GM18858 (cell line): ENCODE measurements around the gene FGFR2.
"Not testable (repeated sequence)": the region's sequence is repeated elsewhere in the genome, so short reads cannot be mapped to it uniquely, and the experiment has no call there.

Experiments used
- ATAC-seq: cut with Tn5 transposase; IDR thresholded peaks from one replicate; pipeline ENCODE4 v1.9.1; 2021; ENCODE audit not compliant: unreplicated experiment

The FGFR2 gene

DNA sequence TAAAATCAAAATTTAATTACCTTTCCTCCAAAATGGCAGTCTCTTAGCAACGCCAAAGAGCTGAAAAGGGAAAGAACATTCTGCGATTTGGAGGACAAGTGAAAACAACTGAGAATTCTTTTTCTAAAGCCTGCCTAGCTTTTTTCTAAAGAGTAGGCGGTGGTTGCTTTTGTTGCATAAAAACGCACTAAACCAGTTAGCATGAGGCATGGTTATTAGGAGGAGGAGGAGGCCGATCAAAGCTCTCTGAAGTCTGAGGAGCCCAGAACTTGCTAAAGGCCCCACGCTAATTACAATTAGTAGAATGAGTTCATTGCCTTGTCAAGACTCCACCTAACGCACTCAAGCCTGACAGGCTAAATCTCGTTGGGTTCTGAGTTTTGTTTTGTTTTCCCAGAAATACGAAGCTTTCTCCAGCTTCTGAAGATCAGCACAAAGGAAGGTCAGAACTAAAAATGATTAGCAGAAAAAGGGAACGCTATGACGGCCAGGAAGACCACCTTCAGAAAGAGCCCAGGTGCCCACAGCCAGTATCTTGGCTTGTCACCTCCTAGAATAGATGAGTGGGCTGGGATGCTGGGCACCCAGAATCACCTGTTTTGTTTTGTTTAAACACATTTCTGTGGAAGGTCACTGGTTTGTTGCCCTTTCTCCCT, 72.0 kb downstream of the FGFR2 start:
- ATAC-seq: no peak

DNA sequence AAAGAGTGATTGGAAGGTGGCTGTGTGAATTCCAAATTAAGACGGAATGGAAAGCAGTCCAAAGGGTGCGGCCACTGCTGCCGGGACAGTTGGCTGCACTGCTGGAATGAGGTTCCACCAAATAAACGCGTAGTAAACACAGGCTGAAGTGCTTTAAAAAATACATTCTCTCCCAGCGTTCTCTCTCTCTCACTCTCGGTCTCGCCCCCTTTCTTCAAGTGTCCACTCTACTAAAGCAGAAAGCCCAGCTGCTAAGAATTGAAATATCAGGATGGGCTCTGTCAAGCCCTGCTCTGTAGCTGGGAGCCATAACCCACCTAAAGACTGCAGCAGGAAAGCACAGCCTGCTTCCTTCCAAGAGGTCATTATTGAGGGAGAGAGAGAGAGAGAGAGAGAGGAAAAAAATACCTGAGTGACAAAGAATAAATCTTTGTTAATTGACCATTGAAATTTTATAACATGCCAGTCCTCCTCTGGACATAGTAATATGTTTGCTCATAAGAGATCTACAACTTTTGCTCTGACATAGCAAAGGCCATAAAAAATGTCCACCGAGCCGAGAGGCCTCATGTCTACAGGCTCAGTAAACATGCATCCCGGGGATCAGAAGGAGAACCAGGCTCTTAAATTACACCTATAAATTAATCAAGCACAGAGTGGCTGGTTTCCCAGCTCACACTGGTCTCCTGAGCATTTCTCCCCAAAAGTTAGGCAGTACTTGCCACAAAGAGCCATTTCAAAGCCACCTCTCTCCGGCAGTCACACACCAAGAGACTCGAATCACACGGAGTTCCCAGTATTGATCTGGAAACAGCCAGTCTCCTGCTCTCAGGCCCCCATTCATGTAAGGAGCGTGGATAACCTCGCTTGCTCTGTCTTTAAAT, 72.8 kb downstream of the FGFR2 start:
- ATAC-seq: no peak

DNA sequence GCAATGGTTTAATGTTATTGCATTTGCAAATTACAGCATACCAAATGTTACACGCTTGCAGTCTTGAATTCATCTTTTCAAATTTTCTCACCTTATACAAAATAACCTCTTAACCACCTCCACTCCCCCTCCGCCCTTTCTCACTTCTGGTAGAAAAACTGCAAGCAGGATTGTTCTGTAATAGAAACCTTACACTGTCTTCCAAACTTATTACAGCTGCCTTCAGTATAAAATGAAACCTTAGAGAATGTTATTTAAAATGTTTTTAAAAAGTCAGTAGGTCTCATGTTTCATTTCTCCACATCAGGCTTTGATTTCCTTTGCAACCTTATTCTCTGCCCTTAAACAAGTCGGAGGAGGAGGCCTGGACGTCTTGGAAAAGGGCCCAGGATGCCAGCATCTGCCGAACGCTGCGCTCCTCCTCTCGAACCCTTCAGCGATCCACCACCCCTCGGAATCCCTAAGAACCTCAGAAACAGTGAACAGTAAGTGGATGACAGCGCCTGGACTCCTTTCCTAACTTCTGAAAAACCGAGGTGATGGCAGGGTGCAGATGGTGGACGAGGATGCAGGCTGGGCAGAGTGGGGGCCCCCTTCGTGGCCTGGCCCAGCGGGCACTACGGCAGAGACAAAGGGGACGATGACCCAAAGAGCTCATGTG, 74.0 kb downstream of the FGFR2 start:
- ATAC-seq: no peak

DNA sequence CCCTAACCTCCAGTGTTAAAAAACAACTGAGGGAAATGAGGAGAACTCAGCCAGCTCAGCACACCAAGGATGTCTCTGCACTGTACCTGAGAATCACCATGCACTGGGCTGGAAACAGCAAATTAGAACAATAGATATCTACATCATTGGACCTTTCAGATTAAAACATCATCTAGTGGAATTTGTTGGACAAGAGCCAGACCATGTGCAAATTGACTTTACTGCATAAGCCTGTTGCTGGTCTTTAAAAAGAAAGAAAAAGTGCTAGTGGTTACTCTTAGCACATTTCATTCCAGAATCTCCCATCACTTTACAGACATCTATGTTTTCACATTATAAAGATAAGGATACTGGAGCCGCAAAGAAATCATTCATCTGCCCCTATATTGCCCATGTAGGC, 75.4 kb downstream of the FGFR2 start:
- no peak for ATAC-seq

DNA sequence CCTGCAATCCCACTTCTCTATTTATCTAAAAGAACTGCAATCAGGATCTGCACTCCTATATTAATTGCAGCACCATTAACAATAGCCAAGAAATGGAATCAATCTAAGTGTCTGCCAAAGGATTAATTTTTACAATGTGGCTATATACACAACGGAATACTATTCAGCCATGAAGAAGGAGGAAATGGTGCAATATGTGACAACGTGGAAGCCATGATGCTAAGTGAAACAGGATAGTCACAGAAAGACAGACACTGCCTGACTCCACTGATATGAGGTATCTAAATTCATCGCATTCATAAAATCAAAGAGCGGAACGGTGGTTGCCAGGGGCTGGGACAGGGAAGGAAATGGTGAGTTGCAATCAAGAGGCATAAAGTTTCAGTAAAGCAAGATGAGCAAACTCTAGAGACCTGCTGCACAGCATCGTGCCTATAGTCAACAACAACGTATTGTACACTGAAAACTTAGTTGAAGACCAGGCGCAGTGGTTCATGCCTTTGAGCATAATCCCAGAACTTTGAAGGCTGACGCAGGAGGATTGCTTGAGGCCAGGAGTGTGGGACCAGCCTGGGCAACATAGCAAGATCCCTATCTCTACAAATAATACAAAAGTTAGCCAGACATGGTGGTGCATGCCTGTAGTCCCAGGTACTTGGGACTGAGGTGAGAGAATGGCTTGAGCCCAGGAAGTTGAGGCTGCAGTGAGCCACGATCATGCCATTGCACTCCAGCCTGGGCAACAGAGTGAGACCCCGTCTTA, 76.3 kb downstream of the FGFR2 start:
- no peak for ATAC-seq

DNA sequence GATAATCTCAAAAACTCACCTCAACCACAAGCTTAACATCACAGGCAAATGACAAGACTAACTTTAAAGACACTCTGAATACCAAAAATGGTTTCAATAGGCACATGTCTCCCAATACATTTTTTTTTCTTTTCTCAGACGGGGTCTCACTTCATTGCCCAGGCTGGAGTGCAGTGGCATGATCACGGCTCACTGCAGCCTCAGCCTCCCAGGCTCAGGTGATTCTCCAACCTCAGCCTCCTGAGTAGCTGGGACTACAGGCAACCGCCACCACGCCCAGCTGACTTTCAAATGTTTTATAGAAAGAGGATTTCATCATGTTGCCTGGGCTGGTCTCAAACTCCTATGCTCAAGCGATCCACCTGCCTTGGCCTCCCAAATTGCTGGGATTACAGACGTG, 77.7 kb downstream of the FGFR2 start:
- ATAC-seq: not testable (repeated sequence)

DNA sequence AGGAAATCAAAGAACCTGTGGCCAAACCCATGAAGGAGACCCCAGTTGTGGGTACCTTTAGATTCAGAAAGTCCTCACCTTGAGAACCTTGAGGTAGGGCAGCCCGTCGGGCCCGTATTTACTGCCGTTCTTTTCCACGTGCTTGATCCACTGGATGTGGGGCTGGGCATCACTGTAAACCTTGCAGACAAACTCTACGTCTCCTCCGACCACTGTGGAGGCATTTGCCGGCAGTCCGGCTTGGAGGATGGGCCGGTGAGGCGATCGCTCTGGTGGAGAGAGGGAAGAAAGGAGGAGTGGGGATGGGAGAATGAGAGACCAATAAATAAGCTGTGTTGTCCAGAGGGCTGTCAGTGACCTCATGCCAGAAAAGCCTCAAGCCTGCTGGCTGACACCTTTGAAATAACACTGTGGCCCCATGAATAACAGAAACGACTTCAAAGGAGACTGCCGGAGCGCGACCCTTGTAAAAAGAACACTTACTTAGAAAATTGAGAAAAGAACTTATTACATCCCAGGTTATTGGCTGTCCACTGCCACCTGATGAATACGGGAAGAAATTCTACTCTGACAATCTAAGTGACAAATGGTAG, 78.2 kb downstream of the FGFR2 start:
- no peak for ATAC-seq

DNA sequence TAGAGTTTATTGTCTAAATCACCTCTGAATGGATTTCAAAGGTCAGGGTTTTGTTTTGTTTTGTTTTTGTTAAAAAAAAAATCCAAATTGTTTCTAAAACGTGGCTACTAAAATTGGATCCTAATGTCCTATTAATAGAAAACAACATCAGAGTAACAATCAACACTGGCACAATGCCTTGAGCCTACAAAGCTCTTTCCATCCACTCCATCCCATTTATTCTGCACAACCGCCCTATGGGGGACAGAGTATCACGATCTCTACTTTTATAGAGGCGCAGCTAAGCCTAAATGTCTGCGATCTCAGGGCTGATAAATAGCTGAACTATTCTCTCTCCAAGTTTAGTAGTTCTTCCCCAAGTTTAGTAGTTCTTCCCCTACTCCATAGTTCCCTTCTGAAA, 78.8 kb downstream of the FGFR2 start:
- ATAC-seq: no peak

DNA sequence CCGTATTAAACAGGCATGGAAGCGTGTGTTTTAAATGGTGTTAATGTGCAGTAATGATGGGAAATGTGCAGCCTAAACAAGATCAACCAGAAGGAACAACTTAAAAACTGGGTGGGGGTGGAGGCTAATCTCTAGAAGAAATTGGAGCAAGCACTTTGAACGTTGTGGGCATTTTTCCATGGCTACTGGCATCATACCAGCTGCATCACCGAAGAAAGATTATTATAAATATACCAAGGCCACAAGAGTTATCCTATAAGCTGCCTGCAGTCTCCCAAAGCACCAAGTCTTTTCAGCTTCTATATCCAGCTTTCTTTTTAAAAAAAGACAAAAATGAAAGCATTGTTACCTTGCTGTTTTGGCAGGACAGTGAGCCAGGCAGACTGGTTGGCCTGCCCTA, 79.9 kb downstream of the FGFR2 start:
- ATAC-seq: no peak

DNA sequence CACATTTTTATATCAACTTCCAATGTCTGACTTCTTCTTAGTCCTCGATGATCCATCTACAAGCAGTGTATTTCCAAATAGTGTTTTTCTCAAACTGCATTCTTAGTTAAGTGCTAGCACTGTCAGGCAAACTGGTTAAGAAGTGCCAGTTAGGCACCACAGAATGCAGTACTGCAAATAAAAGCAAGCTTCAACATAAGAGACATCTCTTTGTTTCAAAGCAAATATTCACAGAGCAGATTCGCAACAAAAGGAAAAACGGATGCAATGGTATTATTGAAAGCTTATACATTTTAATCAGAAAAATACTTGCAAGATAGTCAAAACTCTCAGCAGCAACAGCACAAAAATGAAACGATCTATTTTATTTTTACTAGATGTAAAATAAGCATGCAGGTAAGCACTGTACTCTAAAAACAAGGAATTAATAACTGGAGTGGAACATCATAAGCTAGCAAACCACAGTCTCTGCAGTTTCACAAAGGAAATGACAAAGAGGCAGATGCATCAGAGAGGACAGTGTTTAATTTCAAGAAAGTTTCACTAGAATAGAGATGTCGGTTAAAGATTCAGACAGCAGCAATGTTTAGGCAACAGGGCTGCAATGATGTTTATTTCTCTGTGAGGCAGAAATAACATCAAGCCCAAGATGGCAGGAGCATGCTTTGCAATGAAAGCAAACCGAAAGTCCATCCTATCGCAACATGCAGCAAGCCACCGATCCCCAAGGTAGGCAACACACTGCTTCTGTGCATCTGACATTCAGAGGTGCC, 82.0 kb downstream of the FGFR2 start:
- no peak for ATAC-seq

DNA sequence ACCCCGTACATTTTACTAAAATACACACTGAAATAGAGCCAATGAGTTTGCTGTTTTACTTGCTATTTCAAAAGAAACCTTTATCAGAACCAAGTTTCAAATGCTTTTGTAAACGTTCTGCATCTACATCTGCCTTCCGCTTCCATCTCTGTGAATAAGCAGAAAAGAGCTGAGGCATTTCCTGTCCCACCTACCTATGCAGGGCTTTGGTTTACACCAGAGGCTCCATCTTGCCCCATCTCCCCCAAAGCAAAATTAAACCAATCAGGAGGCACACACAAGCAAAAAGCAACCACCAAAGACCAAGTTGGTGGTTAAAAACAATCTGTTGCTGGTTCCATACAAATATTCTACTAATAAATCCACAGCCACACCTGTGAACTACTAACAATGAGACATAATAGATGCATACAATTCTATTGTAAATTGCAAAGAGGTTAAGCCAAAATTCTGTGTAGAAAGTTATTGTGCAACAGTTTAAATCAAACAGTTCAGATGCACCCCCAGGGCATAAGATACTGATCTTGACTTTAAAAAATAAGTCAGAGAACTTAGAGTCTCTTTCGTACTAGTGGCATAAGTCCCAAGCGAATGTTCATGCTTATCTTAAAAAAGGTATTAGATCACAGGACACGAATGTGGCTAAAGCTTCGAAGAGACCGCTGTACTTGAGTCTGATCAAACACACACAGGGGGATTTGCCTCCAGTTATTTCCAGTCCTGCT, 83.9 kb downstream of the FGFR2 start:
- no peak for ATAC-seq

DNA sequence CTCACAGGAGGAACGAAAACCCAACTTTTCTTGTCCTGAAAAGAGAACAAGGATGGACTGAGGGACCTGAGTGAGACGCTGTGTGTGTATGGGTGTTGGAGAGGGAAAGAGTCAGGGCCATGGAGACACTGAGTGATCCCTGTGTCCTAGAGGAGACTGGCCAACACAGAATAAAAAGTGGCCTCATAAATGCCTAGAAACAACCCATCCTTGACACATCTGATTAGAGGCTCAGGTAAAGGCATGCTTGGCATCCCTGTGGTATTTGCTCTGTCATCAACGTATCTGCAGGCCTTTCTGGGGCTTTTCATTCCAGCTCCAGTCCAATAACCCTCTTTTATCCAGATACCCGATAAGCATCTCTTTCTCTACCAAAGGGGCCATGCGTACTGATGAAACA, 86.3 kb downstream of the FGFR2 start:
- no peak for ATAC-seq

DNA sequence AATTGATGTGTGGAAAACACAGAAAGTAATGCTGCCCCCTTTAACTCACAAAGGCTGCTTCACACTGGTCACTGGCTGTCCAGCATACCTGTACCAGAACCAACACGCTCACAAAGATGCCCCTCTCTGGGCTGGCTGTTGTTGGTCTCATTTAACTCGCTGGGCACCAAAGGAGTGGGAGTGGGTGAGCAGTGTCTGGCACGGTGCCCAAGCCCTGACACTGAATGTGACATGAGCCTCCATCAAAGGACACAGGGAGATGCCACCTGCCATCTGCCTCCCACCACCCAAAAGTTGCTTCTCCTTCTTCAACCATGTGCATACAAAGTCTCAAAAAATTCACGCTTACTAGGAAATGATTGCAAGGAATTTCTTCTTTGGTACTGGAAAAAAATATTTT, 86.8 kb downstream of the FGFR2 start:
- no peak for ATAC-seq

DNA sequence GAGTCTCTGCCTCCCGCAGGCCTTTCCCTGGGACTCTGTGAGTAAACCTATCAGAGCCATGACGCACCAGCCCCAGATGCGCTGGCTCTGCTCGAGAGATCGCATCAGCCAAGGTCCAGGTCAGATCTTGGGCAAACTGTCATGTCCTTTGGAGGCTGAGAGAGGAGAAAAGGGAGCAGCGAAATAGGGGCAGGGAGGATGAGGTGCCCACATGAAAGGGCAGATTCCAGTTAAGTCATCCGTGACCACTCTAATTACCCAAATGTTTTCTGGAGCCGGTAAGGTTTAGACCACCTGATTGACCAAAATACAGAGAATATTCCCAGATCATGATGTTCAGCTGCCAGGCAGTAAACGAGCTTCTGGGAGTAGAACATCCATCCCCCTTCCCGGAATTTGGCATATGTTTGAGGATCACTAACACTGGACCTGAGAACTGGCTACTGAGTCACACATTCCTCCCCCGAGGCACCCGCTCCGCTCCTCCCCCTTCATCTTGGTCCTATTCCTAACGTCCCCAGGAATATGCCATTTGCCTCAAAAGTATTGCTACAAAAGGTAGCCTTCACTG, 88.0 kb downstream of the FGFR2 start:
- no peak for ATAC-seq

DNA sequence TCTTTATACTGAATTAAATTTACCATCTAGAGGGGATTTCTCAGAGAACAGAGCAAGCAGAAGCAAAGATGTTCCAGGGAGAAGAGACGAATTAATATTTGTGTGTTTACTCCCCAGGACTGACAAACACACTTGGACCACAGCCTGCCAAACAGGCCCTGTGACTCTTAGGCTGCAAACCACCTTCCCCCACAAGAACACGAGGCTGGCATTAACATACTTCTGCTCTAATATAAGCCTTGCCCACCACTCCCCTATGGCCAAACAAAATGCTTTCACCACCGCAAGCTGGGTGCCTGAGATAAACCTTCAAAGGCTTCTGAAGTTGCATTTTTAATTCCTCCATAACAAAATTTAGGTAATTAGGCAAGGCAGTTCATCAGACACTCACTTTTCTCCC, 88.4 kb downstream of the FGFR2 start:
- no peak for ATAC-seq

DNA sequence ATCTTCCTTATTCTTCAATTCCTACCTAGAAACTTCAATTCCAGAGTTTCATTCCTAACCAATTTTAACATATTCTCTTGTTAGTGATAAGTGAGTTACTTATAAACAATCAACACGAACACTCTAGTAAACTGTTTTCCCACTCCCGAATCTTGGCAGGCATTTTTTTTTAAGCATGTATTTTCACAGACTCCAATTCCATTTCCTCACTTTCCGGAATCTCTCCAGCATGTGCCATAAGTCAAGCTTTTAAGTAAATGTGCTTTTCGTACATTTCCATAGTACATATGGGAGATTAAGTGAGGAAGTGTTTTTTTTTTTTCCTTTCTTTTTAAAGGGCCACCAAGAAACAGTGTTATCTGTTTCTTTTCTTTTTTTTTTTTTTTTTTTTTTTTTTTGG, 89.1 kb downstream of the FGFR2 start:
- ATAC-seq: no peak

DNA sequence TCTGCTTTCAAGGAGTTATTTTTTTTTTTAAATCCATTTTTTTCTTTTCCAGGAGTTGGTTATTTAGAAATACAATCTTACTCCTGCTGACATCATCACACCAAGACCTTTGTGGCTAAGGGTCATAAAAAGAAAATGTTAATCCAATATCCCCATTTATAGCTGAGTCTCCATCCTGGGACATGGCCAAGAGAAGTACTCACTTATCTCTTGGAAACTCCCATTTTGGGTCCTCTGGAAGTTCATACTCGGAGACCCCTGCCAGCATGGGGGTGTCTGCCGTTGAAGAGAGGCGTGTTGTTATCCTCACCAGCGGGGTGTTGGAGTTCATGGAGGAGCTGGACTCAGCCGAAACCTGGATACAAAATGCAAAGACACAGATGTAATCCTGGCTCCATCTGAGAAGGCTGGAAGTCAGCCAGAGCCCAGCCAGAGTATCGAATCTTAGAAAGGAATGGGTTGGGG, 94.6 kb downstream of the FGFR2 start:
- ATAC-seq: no peak

DNA sequence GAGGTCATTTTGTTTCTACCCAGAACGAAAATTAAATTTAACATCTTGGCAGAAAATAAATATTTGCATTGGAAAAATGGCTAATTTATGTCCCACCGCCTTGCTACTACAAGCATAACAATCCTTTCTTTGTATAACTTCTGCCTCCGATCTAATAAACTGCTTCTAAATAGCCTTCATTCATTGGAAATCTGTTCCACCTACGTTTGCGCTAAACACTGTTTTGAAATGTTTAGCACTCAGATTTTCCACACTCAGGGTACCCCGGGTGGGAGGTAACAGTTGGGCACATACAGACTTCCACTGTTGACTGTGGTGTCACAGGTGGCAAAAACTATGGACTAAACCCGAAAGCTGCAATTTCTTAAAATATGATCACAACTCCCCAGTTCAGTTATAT, 96.4 kb downstream of the FGFR2 start:
- no peak for ATAC-seq

DNA sequence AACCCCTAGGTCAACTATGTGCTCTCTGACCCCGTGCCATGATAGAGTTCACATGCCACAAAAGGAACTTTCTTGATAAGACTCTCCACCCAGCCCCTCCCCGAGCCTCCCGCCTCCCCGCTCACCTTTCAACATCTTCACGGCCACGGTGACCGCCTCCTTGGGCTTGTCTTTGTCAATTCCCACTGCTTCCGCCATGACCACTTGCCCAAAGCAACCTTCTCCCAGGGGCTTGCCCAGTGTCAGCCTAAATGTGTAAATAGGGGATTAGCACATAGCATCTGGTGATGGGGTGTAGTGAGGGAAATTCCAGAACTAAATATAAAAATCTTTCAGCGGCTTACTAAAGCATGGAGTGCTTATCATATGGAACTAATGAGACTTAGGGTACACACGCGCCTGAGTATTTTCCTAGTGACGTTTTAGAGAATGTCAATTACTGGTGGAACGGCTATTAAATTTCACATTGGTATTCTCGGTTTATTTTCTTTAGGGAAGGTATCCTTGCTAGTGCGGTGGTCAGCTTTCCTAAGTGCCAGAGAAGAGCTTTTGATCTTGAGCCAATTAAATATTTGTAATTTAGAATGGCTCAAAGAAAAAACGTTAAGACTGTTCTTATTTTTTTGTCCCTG, 97.4 kb downstream of the FGFR2 start:
- ATAC-seq: no peak
